Mammary epithelial cell (primary cell): ENCODE data around the gene APH1B.

Source experiments
- EZH2 ChIP-seq: IDR thresholded peaks from 2 replicates; pipeline ENCODE4 v1.6.1; 2012; ENCODE audit warnings: low read length, inconsistent platforms, borderline replicate concordance
- TF ChIP-seq, protein P1 (sequence below), 2 donors: IDR thresholded peaks in 1 of 2; conservative IDR thresholded peaks in 1 of 2; 2 replicates each; pipeline ENCODE4 v1.5.1; 2011 to 2012; ENCODE audit warnings: inconsistent platforms in 2 of 2, low read length in 2 of 2, mild to moderate bottlenecking in 2 of 2, control low read depth in 1 of 2, low read depth in 1 of 2; ENCODE audit not compliant: insufficient read depth in 1 of 2; ENCODE audit errors: extremely low read depth in 1 of 2

DNA sequence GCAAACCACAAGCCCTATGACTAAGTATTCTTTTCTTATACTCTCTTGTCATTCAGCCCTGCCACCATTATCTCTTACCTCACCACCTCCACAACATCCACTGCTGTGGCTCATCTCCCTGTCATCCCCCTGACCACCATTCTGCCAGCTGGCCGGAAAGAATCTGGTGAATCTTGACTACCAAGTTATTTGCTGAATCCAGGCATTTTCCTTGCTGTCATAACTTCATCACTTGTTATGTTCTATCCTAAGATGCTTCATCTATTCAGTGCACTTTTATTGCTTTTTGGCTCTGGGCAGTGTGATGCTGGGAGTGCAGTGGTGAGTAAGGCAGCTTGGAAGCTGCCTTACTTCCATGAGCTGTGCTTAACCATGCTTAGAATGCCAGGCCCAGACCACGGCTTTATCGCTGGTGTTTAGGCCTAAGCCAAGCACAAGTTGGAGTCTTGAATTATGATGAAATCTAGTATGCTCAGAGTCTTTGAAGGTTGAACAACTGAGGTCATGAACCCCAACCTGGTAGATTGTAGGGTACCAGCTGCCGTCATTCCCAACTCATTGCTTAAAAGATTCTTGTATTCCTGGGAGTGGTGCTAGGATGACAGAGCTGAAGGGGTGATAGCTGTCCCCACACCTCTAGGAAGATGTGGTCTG lies 27.0 kb upstream of the APH1B start:
- TF ChIP-seq, protein P1, sequence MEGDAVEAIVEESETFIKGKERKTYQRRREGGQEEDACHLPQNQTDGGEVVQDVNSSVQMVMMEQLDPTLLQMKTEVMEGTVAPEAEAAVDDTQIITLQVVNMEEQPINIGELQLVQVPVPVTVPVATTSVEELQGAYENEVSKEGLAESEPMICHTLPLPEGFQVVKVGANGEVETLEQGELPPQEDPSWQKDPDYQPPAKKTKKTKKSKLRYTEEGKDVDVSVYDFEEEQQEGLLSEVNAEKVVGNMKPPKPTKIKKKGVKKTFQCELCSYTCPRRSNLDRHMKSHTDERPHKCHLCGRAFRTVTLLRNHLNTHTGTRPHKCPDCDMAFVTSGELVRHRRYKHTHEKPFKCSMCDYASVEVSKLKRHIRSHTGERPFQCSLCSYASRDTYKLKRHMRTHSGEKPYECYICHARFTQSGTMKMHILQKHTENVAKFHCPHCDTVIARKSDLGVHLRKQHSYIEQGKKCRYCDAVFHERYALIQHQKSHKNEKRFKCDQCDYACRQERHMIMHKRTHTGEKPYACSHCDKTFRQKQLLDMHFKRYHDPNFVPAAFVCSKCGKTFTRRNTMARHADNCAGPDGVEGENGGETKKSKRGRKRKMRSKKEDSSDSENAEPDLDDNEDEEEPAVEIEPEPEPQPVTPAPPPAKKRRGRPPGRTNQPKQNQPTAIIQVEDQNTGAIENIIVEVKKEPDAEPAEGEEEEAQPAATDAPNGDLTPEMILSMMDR (conservative IDR thresholded peaks at IDR 0.05 in 1 of 2, IDR thresholded peaks at IDR 0.05 in 1 of 2; ENCODE audit: extremely low read depth in 1 of 2, insufficient read depth in 1 of 2, low read depth in 1 of 2, low read length in 2 of 2), result no peak
- no peak for TF ChIP-seq EZH2
